ENCODE measurements around the gene IKBKE. TPM values are rescaled to one million over a fixed set of nuclear protein-coding genes. Genes with fewer than 3 reads are reported as not detected.

The IKBKE gene
- total and polyA plus RNA-seq, 10 of the 15 experiments (the other 5 are each of a cell fraction or from before 2014, with no cell fraction given) = 12.8 to 35.1 (median 23.1) TPM

DNA sequence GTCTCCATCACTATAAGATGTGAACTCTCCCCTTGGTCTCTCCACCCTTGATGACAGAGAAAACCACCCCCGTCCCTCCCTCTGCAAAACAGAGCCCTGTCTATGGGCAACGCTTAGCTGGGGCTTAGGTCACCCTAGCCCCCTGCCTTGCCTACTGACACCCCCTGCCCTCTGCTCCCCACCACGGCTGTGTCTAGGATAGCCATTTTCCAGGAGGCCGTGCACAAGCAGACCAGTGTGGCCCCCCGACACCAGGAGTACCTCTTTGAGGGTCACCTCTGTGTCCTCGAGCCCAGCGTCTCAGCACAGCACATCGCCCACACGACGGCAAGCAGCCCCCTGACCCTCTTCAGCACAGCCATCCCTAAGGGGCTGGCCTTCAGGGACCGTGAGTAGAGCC, 8.5 kb downstream of the IKBKE start (continued):
- TF ChIP-seq, protein P1, sequence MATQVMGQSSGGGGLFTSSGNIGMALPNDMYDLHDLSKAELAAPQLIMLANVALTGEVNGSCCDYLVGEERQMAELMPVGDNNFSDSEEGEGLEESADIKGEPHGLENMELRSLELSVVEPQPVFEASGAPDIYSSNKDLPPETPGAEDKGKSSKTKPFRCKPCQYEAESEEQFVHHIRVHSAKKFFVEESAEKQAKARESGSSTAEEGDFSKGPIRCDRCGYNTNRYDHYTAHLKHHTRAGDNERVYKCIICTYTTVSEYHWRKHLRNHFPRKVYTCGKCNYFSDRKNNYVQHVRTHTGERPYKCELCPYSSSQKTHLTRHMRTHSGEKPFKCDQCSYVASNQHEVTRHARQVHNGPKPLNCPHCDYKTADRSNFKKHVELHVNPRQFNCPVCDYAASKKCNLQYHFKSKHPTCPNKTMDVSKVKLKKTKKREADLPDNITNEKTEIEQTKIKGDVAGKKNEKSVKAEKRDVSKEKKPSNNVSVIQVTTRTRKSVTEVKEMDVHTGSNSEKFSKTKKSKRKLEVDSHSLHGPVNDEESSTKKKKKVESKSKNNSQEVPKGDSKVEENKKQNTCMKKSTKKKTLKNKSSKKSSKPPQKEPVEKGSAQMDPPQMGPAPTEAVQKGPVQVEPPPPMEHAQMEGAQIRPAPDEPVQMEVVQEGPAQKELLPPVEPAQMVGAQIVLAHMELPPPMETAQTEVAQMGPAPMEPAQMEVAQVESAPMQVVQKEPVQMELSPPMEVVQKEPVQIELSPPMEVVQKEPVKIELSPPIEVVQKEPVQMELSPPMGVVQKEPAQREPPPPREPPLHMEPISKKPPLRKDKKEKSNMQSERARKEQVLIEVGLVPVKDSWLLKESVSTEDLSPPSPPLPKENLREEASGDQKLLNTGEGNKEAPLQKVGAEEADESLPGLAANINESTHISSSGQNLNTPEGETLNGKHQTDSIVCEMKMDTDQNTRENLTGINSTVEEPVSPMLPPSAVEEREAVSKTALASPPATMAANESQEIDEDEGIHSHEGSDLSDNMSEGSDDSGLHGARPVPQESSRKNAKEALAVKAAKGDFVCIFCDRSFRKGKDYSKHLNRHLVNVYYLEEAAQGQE (IDR thresholded peaks at IDR 0.05; ENCODE audit: low read depth, low read length) = no peak
- TF ChIP-seq, protein P2, sequence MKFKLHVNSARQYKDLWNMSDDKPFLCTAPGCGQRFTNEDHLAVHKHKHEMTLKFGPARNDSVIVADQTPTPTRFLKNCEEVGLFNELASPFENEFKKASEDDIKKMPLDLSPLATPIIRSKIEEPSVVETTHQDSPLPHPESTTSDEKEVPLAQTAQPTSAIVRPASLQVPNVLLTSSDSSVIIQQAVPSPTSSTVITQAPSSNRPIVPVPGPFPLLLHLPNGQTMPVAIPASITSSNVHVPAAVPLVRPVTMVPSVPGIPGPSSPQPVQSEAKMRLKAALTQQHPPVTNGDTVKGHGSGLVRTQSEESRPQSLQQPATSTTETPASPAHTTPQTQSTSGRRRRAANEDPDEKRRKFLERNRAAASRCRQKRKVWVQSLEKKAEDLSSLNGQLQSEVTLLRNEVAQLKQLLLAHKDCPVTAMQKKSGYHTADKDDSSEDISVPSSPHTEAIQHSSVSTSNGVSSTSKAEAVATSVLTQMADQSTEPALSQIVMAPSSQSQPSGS (IDR thresholded peaks at IDR 0.05; ENCODE audit: low read length) = no peak

DNA sequence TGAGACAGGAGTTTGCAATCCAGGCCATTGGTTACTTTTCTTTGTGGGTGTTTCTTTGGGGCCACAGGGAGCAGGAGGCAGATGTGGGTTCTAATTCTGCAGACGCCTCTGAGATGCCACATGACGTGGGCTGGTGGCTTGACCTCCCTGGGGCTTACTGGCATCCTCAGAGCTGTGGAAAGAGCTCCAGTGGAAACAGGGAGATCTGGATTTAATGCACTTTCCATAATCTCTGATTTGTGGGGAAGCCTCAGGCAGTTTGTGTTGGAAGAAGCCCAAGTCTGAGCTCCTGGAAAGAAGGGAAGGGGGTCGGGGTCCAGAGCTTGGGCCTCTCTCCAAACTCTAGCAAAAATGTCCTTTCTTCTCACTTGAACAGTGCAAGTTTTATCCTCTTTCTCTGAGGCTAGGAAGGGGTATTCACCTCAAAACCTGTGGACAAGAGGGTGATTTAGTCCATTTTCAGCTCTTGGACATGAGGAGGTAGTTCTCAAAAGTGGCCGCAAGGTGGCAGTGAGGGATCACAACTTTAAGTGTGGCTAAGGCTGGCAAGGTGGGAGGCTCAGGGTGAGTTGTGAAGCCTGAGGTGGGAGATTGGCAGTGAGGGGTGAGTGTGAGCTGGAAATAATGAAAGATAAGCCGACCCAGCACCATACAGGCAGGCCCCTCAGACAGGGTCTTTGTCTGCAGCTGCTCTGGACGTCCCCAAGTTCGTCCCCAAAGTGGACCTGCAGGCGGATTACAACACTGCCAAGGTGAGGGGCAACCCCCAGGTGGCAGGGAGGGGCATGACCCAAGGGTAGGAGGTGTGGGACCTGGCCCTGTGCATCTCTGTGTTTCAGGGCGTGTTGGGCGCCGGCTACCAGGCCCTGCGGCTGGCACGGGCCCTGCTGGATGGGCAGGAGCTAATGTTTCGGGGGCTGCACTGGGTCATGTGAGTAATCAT, 9.2 kb downstream of the IKBKE start:
- RAD21 ChIA-PET (ENCODE audit: unreplicated experiment) = interaction anchor here (0.7 to 4.4 kb wide), 34 partner anchors 9 to 1233 kb away, joined by 3 to 55 read pairs (median 4); partner anchors contain the start of gene IKBKE
- WGBS (ENCODE audit: insufficient coverage, insufficient replicate concordance, low lambda C conversion rate, missing lambda C conversion rate) = 78% methylated on average over 14 of the region's 14 CpGs

More for the DNA sequence above, 9.2 kb downstream of the IKBKE start:
- H3K36me3 ChIP-seq (ENCODE audit: control insufficient read depth in 2 of 2, insufficient read depth in 2 of 2, low read length in 1 of 2) = peaks cover 30 to 48% of the 10 kb centered on the region in 2 experiments
- no peak for DNase-seq (ENCODE audit: low read depth, low spot score)
- H3K4me2 ChIP-seq (ENCODE audit: control insufficient read depth, insufficient read depth) = no peak overlapping the region
- 0 out of 2 replicates have a peak, but pooled peaks cover 1% of the 10 kb centered on the region for H3K79me2 ChIP-seq (ENCODE audit: control insufficient read depth, insufficient read depth, low read length)
- SMC1A ChIA-PET (ENCODE audit: uncharacterized antibody, unreplicated experiment) = interaction anchor here (0.7 to 3.7 kb wide), 34 partner anchors 9 to 187 kb away, joined by 3 to 70 read pairs (median 4); partner anchors contain the start of genes IKBKE and RASSF5
- H3K9ac ChIP-seq (ENCODE audit: control insufficient read depth, insufficient read depth, low read length) = no peak overlapping the region
- intact Hi-C loops (cut with micrococcal nuclease; ENCODE audit: unreplicated experiment) = loop anchor here (2.0 kb wide), 3 partner anchors 17 to 103 kb away; no protein-coding TSS in a partner anchor
- ATAC-seq = peak; percentile 77
- no peaks in the 10 kb centered on the region for H3K27me3 ChIP-seq (replicated peaks in 1 of 2; ENCODE audit: control insufficient read depth in 2 of 2, insufficient read depth in 2 of 2, low read length in 1 of 2)
- no peak overlapping the region for H3K27ac ChIP-seq (ENCODE audit: control insufficient read depth, insufficient read depth)
- in situ Hi-C loops (cut with MboI) = no loop called here
- POLR2A ChIA-PET = interaction anchor here (0.7 to 1.8 kb wide), 4 partner anchors 9 to 101 kb away, joined by 3 to 13 read pairs (median 6); partner anchors contain the start of gene IKBKE
- no peak overlapping the region for H2AFZ ChIP-seq (ENCODE audit: control insufficient read depth, low read depth, low read length)
- no peak overlapping the region for H3K4me3 ChIP-seq
- no TSS peak for BruUV-seq (replicated peaks)
- FAIRE-seq = peak; percentile 99
- TF ChIP-seq, protein P3, sequence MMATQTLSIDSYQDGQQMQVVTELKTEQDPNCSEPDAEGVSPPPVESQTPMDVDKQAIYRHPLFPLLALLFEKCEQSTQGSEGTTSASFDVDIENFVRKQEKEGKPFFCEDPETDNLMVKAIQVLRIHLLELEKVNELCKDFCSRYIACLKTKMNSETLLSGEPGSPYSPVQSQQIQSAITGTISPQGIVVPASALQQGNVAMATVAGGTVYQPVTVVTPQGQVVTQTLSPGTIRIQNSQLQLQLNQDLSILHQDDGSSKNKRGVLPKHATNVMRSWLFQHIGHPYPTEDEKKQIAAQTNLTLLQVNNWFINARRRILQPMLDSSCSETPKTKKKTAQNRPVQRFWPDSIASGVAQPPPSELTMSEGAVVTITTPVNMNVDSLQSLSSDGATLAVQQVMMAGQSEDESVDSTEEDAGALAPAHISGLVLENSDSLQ (IDR thresholded peaks at IDR 0.05) = peak; percentile 21; the same call in 1 of the 2 replicates
- TF ChIP-seq SMC3 (IDR thresholded peaks at IDR 0.05; ENCODE audit: borderline replicate concordance, low read length) = peak; percentile 74
- 0 out of 2 replicates have a peak, but pooled peaks have one; percentile 80 for TF ChIP-seq HDGF (IDR thresholded peaks at IDR 0.05)
- no peak for TF ChIP-seq NFXL1 (IDR thresholded peaks at IDR 0.05; ENCODE audit: borderline replicate concordance)
- no peak for TF ChIP-seq SIN3A (IDR thresholded peaks at IDR 0.05; ENCODE audit: low read depth, low read length)
- TF ChIP-seq, protein P4, sequence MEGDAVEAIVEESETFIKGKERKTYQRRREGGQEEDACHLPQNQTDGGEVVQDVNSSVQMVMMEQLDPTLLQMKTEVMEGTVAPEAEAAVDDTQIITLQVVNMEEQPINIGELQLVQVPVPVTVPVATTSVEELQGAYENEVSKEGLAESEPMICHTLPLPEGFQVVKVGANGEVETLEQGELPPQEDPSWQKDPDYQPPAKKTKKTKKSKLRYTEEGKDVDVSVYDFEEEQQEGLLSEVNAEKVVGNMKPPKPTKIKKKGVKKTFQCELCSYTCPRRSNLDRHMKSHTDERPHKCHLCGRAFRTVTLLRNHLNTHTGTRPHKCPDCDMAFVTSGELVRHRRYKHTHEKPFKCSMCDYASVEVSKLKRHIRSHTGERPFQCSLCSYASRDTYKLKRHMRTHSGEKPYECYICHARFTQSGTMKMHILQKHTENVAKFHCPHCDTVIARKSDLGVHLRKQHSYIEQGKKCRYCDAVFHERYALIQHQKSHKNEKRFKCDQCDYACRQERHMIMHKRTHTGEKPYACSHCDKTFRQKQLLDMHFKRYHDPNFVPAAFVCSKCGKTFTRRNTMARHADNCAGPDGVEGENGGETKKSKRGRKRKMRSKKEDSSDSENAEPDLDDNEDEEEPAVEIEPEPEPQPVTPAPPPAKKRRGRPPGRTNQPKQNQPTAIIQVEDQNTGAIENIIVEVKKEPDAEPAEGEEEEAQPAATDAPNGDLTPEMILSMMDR (IDR thresholded peaks at IDR 0.05 in 2 of 3, conservative IDR thresholded peaks at IDR 0.05 in 1 of 3; ENCODE audit: control insufficient read depth in 2 of 3, extremely low read depth in 1 of 3, insufficient read depth in 1 of 3, low read depth in 3 of 3, low read length in 3 of 3) = peak; percentile 77 to 87 (median 84)
- TF ChIP-seq YY1 (IDR thresholded peaks at IDR 0.05; ENCODE audit: low read depth, low read length) = peak; percentile 50; the same call in 1 of the 2 replicates
- no peak for TF ChIP-seq STAT1 (conservative IDR thresholded peaks at IDR 0.05)
- peak; percentile 80 for TF ChIP-seq RAD21 (IDR thresholded peaks at IDR 0.05; ENCODE audit: insufficient read depth, low read depth, low read length)
- peaks cover 17% of the 10 kb centered on the region for H3K4me1 ChIP-seq (ENCODE audit: control insufficient read depth, insufficient read depth, low read length)
- no peaks in the 10 kb centered on the region for H3K9me3 ChIP-seq (replicated peaks; ENCODE audit: control insufficient read depth, insufficient read depth, low read length)
- H4K20me1 ChIP-seq (ENCODE audit: control insufficient read depth, insufficient read depth) = no peaks in the 10 kb centered on the region
- CTCF ChIA-PET = interaction anchor here (0.6 to 10.7 kb wide), 51 partner anchors 9 to 566 kb away, joined by 3 to 199 read pairs (median 5); partner anchors contain the start of genes DYRK3 and IKBKE

All from GM12878 (cell line).